Gastroesophageal sphincter (tissue), 4 donors: ENCODE data around the gene TP53INP2. TPM values are rescaled to one million over a fixed set of nuclear protein-coding genes. Genes with fewer than 3 reads are reported as not detected.
"Not testable (repeated sequence)": the region's sequence is repeated elsewhere in the genome, so short reads cannot be mapped to it uniquely, and the experiment has no call there.

Experiments
- ATAC-seq: fragments of 150-250 bp; one replicate; pipeline ENCODE4 v1.9.1; 2016; ENCODE audit warnings: mild to moderate bottlenecking, moderate library complexity
- H3K27ac ChIP-seq, 4 donors: fragments of 200-600 bp; sonication (generic) in 3 of 4; 1 replicate in 3 of 4; 2 replicates in 1 of 4; pipeline ENCODE4 v1.5.1; 2016 to 2019
- H3K27me3 ChIP-seq: fragments of 200-600 bp; sonication (generic); one replicate; pipeline ENCODE4 v1.5.1; 2019
- H3K36me3 ChIP-seq, 2 donors: fragments of 200-600 bp; sonication (generic); one replicate each; pipeline ENCODE4 v1.5.1; 2019; ENCODE audit warnings: control low read depth in 1 of 2
- H3K4me1 ChIP-seq, 3 donors: fragments of 200-600 bp; sonication (generic); 1 replicate in 2 of 3; 2 replicates in 1 of 3; pipeline ENCODE4 v1.5.1; 2016 to 2019; ENCODE audit warnings: control low read depth in 2 of 3
- H3K4me3 ChIP-seq, 2 donors: fragments of 200-600 bp; sonication (generic); one replicate each; pipeline ENCODE4 v1.5.1; 2019; ENCODE audit warnings: mild to moderate bottlenecking in 1 of 2, moderate library complexity in 1 of 2
- H3K9me3 ChIP-seq, 3 donors: fragments of 200-600 bp; sonication (generic); one replicate each; pipeline ENCODE4 v1.5.1; 2017 to 2019; ENCODE audit warnings: control low read depth in 2 of 3
- EP300 ChIP-seq: sonication (generic); formaldehyde crosslinking; IDR thresholded peaks from one replicate; pipeline ENCODE4 v1.6.1; 2017; ENCODE audit warnings: antibody characterized with exemption, mild to moderate bottlenecking
- POLR2A ChIP-seq, 2 donors: fragments of 450-650 bp; IDR thresholded peaks; one replicate each; pipeline ENCODE4 v1.6.1; 2017; ENCODE audit warnings: antibody characterized with exemption in 2 of 2, mild to moderate bottlenecking in 2 of 2, moderate library complexity in 1 of 2
- POLR2AphosphoS5 ChIP-seq: sonication (generic); formaldehyde crosslinking; IDR thresholded peaks from one replicate; pipeline ENCODE4 v1.6.1; 2017; ENCODE audit warnings: antibody characterized with exemption
- WGBS, 2 donors: methylation state at CpG; one replicate each; pipeline ENCODE4 v1.1.5; 2018; ENCODE audit warnings: low coverage in 1 of 2; 5-methylcytosine and 5-hydroxymethylcytosine counted together
- total RNA-seq, 4 donors: library from RNA; depleted of rRNA; stranded (reverse); fragments of >200 nt; gene quantifications; one replicate each; pipeline ENCODE4 v1.1.0, GENCODE V29; 2016
- TF ChIP-seq, protein P1 (sequence below), 4 experiments: fragments of 200-600 bp in 2 of 4; fragments of 450-650 bp in 2 of 4; sonication (generic) in 1 of 4; IDR thresholded peaks; one replicate each; pipeline ENCODE4 v1.5.1; 2017 to 2019; ENCODE audit warnings: antibody characterized with exemption in 4 of 4, mild to moderate bottlenecking in 2 of 4, moderate library complexity in 2 of 4

TP53INP2 gene, protein sequence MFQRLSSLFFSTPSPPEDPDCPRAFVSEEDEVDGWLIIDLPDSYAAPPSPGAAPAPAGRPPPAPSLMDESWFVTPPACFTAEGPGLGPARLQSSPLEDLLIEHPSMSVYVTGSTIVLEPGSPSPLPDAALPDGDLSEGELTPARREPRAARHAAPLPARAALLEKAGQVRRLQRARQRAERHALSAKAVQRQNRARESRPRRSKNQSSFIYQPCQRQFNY
- total RNA-seq: 10 to 100 TPM; 22.8 to 67.8 (median 53.0) TPM

DNA sequence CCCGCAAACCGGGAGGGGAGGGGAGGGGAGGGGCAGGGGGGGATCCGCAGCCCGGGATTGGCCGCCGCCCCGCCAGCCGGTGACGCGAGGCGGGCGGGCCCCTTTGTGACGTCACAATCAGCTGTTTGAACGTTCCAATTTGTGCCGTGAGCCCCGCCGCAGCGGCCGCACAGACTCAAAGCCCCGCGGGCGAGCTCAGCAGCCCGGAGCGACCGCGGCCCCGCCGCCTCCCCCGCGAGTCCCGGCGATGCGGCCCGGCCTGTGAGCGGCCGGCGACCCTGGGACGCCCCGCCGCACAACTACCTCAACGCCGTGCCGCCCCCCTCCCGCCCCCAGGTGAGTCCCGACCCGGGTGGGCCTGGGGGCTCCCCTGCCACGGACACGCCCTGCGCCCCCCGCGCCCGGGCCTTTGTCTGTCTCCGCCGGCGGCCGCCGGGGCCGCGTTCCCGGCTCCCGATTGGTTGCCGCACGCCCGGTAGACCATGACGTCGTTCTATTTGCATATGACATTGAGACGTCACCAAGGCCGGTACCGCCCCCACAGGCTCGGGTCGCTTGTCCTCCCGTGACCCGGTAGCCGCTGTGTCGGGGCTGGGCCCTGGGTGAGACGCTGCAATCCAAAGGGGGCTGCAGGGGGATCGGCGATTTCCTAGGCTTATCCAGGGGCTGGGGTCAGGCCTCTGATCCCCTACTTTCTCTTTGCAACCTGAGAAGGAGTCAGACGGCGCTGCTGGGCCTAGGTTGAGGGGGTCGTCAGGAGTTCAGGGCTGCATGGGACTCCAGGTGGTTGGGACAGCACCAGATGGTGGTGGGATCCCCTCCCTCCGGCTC is at the start of gene TP53INP2:
TSS of gene TP53INP2 (plus strand) at position 168 of the 831 bp plus-strand sequence. CDS start 4,396 bp downstream, outside the sequence.
- H3K4me1 ChIP-seq: peaks cover 0 to 52% (median 16%) of the 10 kb centered on the region in 3 donors

DNA sequence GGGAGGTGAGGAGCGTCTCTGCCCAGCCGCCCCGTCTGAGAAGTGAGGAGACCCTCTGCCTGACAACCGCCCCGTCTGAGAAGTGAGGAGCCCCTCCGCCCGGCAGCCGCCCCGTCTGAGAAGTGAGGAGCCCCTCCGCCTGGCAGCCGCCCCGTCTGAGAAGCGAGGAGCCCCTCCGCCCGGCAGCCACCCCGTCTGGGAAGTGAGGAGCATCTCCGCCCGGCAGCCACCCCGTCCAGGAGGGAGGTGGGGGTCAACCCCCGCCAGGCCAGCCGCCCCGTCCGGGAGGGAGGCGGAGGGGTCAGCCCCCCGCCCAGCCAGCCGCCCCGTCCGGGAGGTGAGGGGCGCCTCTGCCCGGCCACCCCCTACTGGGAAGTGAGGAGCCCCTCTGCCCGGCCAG is 45.5 kb upstream of the TP53INP2 start:
- H3K27me3 ChIP-seq, ATAC-seq, H3K27ac ChIP-seq, H3K4me1 ChIP-seq, H3K9me3 ChIP-seq, H3K4me3 ChIP-seq, H3K36me3 ChIP-seq: not testable (repeated sequence)
- no CpG with 5 or more reads among the region's 31 CpGs for WGBS, 2 donors

More for the DNA sequence above, at the start of gene TP53INP2:
- 4% methylated on average over 4 of the region's 82 CpGs; no CpG with 5 or more reads in 1 of the 2 donors for WGBS, 2 donors
- TF ChIP-seq, protein P1, sequence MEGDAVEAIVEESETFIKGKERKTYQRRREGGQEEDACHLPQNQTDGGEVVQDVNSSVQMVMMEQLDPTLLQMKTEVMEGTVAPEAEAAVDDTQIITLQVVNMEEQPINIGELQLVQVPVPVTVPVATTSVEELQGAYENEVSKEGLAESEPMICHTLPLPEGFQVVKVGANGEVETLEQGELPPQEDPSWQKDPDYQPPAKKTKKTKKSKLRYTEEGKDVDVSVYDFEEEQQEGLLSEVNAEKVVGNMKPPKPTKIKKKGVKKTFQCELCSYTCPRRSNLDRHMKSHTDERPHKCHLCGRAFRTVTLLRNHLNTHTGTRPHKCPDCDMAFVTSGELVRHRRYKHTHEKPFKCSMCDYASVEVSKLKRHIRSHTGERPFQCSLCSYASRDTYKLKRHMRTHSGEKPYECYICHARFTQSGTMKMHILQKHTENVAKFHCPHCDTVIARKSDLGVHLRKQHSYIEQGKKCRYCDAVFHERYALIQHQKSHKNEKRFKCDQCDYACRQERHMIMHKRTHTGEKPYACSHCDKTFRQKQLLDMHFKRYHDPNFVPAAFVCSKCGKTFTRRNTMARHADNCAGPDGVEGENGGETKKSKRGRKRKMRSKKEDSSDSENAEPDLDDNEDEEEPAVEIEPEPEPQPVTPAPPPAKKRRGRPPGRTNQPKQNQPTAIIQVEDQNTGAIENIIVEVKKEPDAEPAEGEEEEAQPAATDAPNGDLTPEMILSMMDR (IDR thresholded peaks at IDR 0.05): peak in 1 of 4 experiments; percentile 4
- peak; percentile 91 for TF ChIP-seq POLR2AphosphoS5
- TF ChIP-seq POLR2A (IDR thresholded peaks at IDR 0.05): peak; percentile 96 to 97
- TF ChIP-seq EP300: peak; percentile 52
- Histone ChIP-seq H3K27ac (peak within 1 kb of the TSS; percentile 86 to 100 (median 97)), H3K9me3 (no peaks in the 10 kb centered on the region), H3K27me3 (no peaks in the 10 kb centered on the region), H3K4me3 (peak within 1 kb of the TSS; percentile 46 to 62), H3K36me3 (no peaks in the 10 kb centered on the region)
- peak; percentile 87 for ATAC-seq

GRCh38 chr20:34661811-34662210 is 42.3 kb upstream of the TP53INP2 start:
- not testable (repeated sequence) for H3K9me3 ChIP-seq, H3K4me3 ChIP-seq, H3K36me3 ChIP-seq, ATAC-seq, H3K4me1 ChIP-seq, H3K27ac ChIP-seq, H3K27me3 ChIP-seq
- WGBS, 2 donors: 90% methylated on average over 5 of the region's 5 CpGs

DNA sequence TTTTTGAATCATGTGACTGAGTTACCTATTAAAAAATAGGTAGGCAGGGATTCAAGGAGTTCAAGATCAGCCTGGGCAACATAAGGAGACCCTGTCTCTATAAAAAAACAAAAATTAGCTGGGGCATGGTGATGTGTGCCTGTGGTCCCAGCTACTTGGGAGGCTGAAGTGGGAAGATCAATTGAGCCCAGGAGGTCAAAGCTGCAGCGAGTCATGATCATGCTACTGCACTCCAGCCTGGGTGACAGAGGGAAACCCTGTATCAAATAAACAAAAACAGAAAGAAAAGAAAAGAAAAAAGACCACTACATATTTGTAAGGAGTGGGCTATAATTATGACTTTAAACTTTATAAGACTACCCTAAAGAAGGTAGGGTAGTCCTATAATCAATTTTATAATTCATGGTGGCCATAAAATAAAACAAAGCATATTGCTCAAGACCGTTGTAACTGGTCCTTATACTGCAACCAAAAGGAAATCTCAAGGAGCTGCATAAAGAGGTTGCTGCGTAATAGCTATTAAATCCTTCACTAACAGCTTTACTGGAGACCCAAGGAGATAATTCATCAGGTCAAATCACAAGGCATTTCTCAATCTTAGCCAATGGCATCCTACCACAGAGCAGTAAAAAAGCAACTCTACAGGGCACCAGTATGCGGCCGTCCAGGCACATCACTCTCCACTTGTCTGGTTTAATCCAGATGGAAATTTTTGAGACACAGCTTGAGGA is 40.8 kb upstream of the TP53INP2 start:
- Histone ChIP-seq H3K9me3 (no peaks in the 10 kb centered on the region), H3K4me1 (no peaks in the 10 kb centered on the region), H3K27me3 (no peaks in the 10 kb centered on the region), H3K27ac (no peak overlapping the region), H3K4me3 (no peak overlapping the region), H3K36me3 (no peaks in the 10 kb centered on the region)
- no peak for ATAC-seq
- 90 to 92% methylated on average over 4 to 5 of the region's 5 CpGs for WGBS, 2 donors
- TF ChIP-seq POLR2A (IDR thresholded peaks at IDR 0.05): no peak
- TF ChIP-seq, protein P1 (IDR thresholded peaks at IDR 0.05): no peak
- no peak for TF ChIP-seq EP300
- TF ChIP-seq POLR2AphosphoS5: no peak

GRCh38 chr20:34664751-34665150 is 39.4 kb upstream of the TP53INP2 start:
- not testable (repeated sequence) for H3K27me3 ChIP-seq, H3K4me1 ChIP-seq, H3K9me3 ChIP-seq, H3K4me3 ChIP-seq, H3K27ac ChIP-seq, H3K36me3 ChIP-seq, ATAC-seq
- WGBS, 2 donors: 93 to 99% methylated on average over 7 of the region's 7 CpGs

DNA sequence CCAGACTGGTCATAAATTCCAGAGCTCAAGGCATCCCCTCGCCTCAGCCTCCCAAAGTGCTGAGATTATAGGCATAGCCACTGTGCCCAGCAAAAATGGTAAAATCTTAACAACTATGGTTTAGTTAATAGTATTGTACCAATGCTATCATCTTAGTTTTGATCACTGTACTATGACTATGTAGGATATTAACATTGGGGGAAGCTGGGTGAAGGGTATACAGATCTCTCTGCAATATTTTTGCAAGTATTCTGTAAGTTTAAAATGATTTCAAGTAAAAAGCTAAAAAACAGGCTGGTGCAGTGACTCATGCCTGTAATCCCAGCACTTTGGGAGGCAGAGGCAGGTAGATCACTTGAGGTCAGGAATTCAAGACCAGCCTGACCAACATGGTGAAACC is 35.0 kb upstream of the TP53INP2 start:
- H3K9me3 ChIP-seq: no peaks in the 10 kb centered on the region
- no peak overlapping the region for H3K4me3 ChIP-seq
- H3K27ac ChIP-seq: no peak overlapping the region
- WGBS, 2 donors: 100% methylated on average over 1 of the region's 1 CpG; no CpG with 5 or more reads in 1 of the 2 donors
- ATAC-seq: no peak
- H3K4me1 ChIP-seq: no peaks in the 10 kb centered on the region
- H3K36me3 ChIP-seq: no peaks in the 10 kb centered on the region
- no peaks in the 10 kb centered on the region for H3K27me3 ChIP-seq
- TF ChIP-seq, protein P1 (IDR thresholded peaks at IDR 0.05): no peak
- TF ChIP-seq POLR2A (IDR thresholded peaks at IDR 0.05): no peak
- no peak for TF ChIP-seq EP300
- no peak for TF ChIP-seq POLR2AphosphoS5
